IPS-NIHi7 (cell line): Measurements from ENCODE around the gene ODAD3.
"Not testable (repeated sequence)": the region's sequence is repeated elsewhere in the genome, so short reads cannot be mapped to it uniquely, and the experiment has no call there.

Experiments used
- DNase-seq: peaks from one replicate; pipeline ENCODE4 v3.0.0; 2012; ENCODE audit warnings: mixed read lengths; ENCODE audit errors: extremely low spot score

The ODAD3 gene

DNA sequence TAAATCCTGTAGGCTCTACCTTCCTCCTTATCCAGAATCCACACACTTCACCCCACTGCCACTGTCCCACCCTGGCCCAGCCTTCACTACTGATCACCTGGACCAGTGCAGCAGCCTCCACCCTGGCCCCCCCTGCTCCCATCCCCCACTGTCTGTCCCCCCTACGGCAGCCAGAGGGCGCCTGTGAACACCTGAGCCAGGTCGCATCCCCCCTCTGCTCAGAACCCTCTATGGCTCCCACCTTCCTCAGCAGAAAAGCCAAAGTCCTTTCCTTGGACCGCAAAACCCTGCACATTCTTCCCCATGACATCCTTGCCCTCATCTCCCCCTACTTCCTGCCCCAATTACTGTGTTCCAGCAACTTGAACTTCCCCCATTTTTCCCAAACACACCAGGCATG, 25.3 kb upstream of the ODAD3 start:
- DNase-seq = peak; percentile 49

DNA sequence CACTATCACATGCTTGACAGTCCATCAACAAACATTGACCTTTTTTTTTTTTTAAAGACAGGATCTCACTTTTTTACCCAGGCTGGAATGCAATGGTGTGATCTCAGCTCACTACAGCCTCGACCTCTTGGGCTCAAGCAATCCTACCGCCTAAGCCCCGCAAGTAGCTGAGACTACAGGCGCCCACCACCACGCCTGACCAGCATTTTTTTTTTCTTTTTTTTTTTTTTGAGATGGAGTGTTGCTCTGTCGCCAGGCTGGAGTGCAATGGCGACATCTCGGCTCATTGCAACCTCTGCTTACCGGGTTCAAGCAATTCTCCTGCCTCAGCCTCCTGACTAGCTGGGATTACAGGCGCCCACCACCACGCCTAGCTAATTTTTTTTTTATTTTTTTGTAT, 24.0 kb upstream of the ODAD3 start:
- not testable (repeated sequence) for DNase-seq

GRCh38 chr19:11458236-11458900, 23.4 kb upstream of the ODAD3 start:
- no peak for DNase-seq

- peak; percentile 7 for DNase-seq
Observed at GRCh38 chr19:11457831-11458230, 22.9 kb upstream of the ODAD3 start.

DNA sequence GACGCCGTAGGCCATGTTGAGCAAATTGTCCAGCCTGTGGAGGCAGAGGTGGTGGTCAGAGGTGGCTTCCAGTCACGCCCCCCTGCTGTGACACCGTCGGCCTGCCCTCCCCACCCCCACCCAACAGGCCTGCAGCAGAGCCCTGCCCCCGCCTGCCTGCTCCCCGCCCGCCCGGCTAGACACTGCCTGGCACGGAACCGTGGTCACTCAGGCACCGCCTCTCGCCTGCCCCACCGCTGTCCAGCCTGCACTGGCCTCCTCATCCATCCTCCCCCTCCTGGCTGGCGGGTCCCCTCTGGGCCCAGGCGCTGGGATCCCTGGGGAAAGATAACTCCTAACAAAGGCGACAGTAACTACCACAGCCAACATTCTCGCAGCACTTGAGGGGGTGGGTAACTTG, 22.2 kb upstream of the ODAD3 start:
- no peak for DNase-seq

GRCh38 chr19:11456659-11457058, 21.7 kb upstream of the ODAD3 start:
- no peak for DNase-seq

DNA sequence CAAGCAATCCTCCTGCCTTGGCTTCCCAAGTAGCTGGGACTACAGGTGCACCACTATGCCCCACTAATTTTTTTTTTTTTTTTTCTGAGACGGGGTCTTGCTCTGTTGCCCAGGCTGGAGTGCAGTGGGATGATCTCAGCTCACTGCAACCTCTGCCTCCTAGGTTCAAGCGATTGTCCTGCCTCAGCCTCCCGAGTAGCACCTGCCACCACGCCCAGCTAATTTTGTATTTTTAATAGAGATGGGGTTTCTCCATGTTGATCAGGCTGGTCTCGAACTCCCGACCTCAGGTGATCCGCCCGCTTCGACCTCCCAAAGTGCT, 20.3 kb upstream of the ODAD3 start:
- DNase-seq = not testable (repeated sequence)

- DNase-seq = peak; percentile 79
Observed at GRCh38 chr19:11453468-11454341, 18.8 kb upstream of the ODAD3 start.

GRCh38 chr19:11452620-11453310, 17.8 kb upstream of the ODAD3 start:
- DNase-seq = no peak

DNA sequence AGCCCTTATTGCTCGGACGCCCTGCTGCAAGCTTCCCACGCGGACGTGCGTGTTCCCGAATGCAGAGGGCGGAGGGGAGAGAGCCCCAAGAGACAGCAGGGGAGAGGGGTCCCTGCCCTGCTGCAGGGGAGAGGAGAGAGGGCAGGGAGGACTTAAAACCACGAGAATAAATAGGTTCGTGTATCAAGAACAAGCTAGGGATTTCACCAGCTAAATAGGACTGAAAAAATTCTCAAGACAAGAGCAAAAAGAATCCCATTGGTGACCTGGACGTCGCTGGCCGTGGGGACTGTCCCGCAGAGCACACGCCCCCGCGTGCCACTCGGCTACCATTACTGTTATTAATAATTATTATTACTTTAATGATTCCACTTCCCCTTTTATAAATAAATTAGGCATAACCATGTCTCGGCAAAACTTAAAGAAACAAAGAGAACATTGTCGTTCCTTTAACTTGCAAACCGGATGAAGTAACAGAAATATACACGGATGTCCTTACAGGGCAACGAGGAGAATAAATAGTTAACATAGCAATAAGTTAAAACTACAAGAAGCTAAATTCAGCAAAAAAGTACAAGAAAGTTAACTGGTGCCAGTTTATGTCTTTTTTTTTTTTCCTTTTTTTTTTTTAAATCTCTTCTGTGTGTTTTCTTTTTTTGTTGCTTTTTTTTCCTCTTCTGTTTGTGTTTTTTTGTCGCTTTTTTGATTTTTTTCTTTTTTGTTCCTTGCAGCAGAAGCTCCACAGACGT, 17.1 kb upstream of the ODAD3 start:
- no peak for DNase-seq

GRCh38 chr19:11451327-11451870, 16.5 kb upstream of the ODAD3 start:
- DNase-seq = no peak

DNA sequence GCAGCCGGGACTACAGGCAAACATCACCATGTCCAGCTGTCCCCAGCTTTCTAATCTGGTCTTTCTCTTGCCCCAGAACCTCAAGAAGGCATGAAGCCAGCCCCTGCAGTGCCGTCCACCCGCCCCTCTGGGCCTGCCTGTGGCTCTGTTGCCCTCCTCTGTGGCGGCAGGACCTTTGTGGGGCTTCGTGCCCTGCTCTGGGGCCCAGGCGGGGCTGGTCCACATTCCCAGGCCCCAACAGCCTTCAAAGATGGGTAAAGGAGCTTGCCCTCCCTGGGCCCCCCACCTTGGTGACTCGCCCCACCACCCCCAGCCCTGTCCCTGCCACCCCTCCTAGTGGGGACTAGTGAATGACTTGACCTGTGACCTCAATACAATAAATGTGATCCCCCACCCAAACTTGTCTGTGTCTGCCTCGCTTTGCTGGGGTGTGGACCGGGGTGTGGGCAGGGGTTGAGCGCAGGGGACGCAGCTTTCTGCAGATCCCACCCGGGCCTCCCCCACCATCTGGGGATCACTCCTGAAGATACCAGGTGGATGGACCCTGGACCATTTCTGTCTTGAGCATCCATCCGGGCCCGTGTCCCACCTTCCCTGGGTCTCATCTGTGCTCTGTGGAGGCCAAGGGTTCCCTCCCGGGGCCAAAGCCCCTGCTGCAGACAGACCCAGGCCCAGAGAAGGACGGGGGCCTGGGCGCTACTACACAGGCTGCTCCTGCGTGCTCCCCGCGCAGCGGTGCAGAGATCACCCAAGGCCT, 15.8 kb upstream of the ODAD3 start:
- DNase-seq = no peak

- DNase-seq = no peak
Observed at GRCh38 chr19:11448923-11449554, 14.1 kb upstream of the ODAD3 start.

GRCh38 chr19:11448410-11448809, 13.5 kb upstream of the ODAD3 start:
- DNase-seq = no peak

DNA sequence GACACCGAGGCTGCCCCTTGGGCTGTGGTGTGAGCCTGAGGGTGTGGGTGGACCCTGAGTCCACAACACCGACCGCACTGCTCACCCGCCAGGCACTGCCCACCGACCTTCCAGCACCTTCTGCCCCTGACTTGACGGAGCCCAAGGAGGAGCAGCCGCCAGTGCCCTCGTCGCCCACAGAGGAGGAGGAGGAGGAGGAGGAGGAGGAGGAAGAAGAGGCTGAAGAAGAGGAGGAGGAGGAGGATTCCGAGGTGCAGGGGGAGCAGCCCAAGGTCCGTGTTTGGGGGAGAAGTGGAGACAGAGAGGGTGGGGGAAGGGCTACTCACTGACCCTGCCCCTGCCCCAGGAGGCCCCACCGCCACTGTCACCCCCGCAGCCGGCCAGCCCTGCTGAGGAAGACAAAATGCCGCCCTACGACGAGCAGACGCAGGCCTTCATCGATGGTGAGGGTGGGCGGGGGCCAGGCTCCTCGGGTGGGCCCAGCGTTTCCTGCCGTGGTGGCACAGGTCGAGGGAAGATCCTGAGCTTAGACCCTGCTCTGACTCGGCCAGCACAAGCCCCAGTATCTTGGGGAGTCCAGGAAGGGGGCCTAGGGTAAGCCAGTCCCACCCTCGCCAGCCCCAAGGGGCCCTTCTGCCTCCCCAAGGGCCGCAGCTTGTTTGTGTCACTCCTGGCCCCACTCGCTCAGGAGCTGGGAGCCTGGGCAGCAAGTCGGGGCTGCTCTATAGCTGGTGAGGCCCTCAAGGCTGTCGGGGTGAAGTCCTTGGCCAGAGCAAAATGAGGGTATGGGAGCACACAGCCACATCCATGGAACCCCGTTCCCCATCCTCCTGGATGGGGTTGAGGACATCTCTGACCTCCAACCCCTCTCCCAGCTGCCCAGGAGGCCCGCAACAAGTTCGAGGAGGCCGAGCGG, 12.7 kb upstream of the ODAD3 start:
- no peak for DNase-seq

GRCh38 chr19:11446652-11447301, 11.9 kb upstream of the ODAD3 start:
- peak; percentile 93 for DNase-seq

DNA sequence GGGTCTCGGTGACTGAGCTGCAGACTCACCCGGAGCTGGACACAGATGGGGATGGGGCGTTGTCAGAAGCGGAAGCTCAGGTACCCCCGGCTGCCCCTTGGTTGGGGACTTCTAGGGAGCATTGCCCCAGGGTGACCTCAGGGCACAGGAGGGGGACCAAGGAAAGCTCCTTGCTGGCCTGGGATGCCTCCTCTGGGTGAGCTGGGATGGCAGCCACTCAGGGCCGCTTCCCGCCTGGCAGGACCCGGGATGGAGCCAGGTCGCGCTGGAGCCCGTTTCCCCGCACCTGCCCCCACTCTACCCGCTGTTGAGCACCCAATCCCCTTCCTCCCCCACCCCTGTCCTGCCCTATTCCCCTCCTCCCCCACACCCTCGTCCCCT, 11.3 kb upstream of the ODAD3 start:
- no peak for DNase-seq

DNA sequence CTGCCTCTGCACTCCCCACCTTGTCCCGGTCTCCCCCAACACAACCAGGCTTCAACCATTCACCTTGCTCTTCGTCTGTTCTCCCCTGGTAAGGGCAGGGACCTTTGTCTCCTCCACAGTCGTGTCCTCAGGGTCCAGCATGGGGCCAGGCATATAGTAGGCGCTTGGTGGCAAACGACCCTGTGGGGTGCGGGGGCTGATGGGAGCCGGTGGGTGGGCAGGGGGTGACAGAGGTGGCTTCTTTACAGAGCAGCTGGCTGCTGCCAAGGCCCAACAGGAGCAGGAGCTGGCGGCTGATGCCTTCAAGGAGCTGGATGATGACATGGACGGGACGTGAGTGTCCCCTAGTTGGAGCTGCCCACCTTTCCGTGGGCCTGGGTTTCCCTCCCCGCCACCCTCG, 10.2 kb upstream of the ODAD3 start:
- no peak for DNase-seq

DNA sequence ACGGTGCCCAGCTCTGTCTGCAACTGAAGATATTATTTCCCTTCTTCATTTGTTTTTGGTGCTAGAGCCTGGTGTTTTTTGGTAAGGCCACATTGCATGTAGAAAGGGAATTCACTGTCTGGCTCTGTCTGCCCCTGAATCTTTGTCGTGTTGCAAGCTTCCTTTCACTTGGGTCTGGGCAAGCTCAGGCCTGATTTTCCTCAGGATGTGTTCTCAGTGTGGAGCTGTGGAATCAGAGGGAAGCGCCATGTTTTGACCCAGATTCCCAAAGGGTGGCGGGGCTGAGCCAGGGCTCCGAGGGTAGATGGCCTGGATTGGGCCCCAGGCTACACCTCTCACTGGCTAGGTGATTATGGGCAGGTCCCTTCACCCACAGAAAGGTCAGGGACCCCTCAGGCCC, 9.1 kb upstream of the ODAD3 start:
- DNase-seq = no peak
